Retinal pigment epithelial cell (primary cell): ENCODE measurements around the gene SMG1.

Experiments used
- DNase-seq: peaks from one replicate; pipeline ENCODE4 v3.0.0-alpha.2; 2010; ENCODE audit warnings: low read depth
- H3K4me3 ChIP-seq: 2 replicates; pipeline ENCODE4 v1.5.1; 2011; ENCODE audit warnings: mild to moderate bottlenecking, low read length, control low read depth, moderate library complexity
- TF ChIP-seq, protein P1 (sequence below): conservative IDR thresholded peaks from 2 replicates; pipeline ENCODE4 v1.5.1; 2011; ENCODE audit warnings: low read depth, low read length, control low read depth, inconsistent platforms

The SMG1 gene

DNA sequence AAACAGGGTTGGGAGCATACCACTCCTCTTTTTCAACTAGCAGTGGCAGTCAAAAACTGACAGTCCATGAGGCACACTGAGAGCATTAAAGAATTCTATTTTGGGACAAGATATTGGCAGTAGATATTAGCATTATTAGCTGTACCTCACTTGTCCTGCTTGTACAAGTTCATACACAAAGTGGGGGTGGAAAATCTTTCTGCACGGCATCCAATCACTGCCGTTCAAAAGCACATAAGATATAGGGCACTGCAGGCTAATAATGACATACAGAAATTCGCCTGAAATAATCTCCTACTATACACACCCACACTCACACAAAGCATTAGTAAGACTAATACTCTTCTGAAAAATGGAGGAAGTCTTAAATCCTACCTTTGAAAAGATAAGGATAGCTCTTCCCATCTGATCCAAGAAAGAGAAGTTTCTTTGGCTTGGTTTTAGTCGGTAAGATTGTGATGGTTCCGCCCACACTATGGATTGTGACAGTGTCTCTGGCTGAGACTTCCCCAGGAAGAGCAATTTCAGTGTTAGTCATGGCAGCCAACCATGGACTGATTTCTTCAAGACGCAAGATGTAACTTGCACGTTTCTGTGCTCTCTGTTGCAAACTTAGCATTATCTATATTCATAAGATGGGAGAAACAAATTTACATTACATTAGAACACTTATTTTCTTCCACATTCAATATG lies 84.2 kb downstream of the SMG1 start:
- TF ChIP-seq, protein P1, sequence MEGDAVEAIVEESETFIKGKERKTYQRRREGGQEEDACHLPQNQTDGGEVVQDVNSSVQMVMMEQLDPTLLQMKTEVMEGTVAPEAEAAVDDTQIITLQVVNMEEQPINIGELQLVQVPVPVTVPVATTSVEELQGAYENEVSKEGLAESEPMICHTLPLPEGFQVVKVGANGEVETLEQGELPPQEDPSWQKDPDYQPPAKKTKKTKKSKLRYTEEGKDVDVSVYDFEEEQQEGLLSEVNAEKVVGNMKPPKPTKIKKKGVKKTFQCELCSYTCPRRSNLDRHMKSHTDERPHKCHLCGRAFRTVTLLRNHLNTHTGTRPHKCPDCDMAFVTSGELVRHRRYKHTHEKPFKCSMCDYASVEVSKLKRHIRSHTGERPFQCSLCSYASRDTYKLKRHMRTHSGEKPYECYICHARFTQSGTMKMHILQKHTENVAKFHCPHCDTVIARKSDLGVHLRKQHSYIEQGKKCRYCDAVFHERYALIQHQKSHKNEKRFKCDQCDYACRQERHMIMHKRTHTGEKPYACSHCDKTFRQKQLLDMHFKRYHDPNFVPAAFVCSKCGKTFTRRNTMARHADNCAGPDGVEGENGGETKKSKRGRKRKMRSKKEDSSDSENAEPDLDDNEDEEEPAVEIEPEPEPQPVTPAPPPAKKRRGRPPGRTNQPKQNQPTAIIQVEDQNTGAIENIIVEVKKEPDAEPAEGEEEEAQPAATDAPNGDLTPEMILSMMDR = no peak
- no peak for DNase-seq
- H3K4me3 ChIP-seq = no peak overlapping the region

DNA sequence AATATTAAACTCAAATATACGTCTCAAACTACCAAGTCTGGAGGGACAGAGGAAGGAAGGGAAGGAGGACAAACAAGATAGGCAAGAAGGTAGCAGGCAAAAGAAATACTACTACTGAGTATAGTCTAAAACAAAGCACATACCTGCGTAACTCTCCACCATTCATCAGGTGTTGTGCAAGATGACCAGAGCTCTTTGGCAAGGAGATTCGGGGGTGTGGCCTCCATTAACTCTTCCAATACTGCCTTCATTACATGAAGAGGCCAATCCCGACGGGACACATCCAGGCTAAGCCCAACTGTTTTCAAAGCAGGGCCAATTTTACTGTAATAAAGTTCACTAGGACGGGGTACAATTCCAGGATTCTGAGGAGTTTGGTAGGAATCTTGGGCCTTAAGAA lies 86.7 kb downstream of the SMG1 start:
- H3K4me3 ChIP-seq = no peak overlapping the region
- no peak for DNase-seq
- TF ChIP-seq, protein P1 = no peak

DNA sequence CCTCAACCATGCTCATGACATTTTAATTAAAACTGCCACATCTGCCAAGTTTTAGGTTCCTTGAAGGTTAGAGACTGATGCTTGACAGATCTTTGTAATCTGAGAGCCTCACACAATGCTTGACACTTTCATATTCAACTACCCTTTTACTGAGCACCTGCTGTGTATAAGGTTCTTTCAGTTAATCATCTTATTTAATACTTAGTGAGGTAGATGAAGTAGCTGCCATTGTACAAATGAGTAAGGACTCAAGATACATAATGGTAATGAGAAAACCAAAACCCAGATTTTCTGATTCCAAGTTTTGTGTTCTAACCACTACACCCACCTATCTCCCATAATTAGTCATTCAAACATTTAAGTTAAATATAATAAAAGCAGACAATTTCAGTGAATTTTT lies 89.5 kb downstream of the SMG1 start:
- TF ChIP-seq, protein P1 = no peak
- H3K4me3 ChIP-seq = no peak overlapping the region
- DNase-seq = no peak

DNA sequence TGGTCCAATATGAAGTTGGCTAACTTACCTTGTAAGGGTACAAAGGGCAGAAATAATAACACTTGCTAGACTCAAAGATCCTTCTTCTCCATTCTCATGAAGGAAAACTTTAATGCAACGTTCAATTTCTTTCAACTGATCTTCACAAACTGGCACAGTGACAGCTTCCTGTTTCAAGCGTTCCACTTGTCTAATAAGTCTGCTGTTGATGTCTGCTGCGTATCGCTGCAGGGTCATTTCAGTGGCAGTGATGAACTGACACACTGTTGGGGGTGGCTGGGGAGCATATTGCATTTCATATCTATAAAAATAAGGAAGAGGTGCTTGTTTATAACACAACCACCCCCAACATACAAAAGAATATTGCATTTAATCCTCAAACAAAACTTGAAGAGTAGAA lies 91.3 kb downstream of the SMG1 start:
- TF ChIP-seq, protein P1 = no peak
- no peak for DNase-seq
- H3K4me3 ChIP-seq = no peak overlapping the region

DNA sequence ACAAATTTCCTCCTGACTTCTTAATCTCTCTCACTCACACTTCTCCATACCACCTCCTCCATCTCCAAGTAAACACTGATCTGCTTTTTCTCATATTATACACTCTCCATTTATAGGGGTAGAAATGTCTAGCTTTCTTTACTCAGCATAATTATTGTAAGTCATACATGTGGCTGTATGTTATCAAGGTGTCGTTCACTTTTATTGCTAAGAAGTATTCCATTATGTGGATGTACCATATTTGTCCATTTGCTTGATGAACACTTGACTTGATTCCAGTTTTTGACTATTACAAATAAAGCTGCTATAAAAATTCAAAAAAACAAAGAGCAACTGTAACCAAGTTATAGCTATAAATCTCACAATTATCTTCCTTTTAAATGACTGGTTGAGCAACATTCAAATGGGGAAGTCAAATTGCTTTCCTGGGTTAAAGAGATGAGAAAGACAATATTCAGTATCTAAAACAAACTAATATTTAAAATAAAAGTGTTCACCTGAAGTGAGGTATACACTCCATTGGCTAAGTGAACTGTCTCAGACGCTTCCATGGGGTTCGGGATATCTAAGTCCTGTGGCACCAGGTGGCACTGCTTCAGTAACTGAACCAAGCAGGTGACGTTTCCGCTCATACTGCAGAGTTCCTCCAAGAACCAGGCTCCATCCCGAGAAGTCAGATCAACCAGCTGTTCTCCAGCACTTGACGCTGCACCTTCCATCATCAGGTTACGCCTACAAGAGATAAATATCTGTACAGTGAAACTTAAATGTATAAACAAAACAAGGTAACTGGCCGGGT lies 92.3 kb downstream of the SMG1 start:
- H3K4me3 ChIP-seq = no peak overlapping the region
- TF ChIP-seq, protein P1 = no peak
- no peak for DNase-seq

DNA sequence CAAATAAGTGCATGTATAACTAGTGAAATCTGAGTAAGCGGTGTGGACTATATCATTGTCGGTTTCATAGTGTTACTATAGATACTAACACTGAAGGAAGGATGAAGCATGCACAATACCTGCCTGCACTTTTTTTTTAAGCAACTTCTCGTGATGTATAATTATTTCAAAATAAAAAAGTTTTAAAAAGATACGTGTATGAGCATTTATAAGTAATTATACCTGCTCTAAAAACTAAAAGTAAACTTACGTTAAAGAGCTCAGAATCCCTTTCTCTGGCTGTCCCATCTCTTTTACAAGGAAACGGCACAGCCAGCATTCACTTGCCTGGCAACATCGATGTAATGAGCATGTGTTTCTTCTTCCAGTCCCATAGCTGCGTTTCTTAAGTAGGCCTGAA lies 93.6 kb downstream of the SMG1 start:
- H3K4me3 ChIP-seq = no peak overlapping the region
- TF ChIP-seq, protein P1 = no peak
- no peak for DNase-seq

DNA sequence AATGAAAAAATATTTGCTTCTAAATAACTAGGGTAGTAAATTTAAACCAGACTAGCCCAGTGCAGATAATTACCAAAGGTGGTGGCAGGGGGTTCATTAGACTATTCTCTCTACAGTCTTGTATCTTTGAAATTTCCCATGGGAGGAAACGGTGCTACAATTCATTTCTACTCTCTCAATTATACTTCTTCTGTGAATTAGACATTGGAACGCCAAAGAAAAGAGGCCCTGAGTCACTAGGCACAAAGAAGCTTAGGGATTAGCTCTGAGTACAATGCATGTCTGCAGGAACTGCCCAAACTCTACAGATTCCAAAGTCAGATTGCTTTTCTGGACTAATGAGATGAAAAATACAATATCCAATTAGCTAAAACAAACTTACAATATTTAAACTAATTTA lies 94.2 kb downstream of the SMG1 start:
- no peak overlapping the region for H3K4me3 ChIP-seq
- DNase-seq = peak; percentile 49
- TF ChIP-seq, protein P1 = no peak
